K562 (cell line): ENCODE measurements around the gene SOX8. TPM values are rescaled to one million over a fixed set of nuclear protein-coding genes. Genes with fewer than 3 reads are reported as not detected.
A peak's percentile ranks its signal among the peaks of the same experiment; 100 is the strongest.

Experiments used
- ATAC-seq: fragments of 200-7000 bp; cut with Tn5 transposase; 3 replicates; pipeline ENCODE4 v1.9.1; 2020; ENCODE audit warnings: moderate library complexity
- BruUV-seq: library from RNA; stranded (reverse); fragments of 400-500 nt; replicated peaks from 2 replicates; lab custom pipeline; 2021; lab: Mats Ljungman, UMichigan
- CTCF ChIA-PET: fragments of 300-600 bp; formaldehyde crosslinking; extraction: SDS; loops from one replicate; lab custom pipeline; 2021; ENCODE audit warnings: low intra/inter-chr PET ratio; lab: Yijun Ruan, JAX
- POLR2A ChIA-PET: fragments of 300-600, 350-650 bp; sonication (Branson Sonifier 250); formaldehyde crosslinking; extraction: SDS; loops from one replicate; lab custom pipeline; 2021; ENCODE audit warnings: antibody characterized with exemption, inconsistent platforms; lab: Yijun Ruan, JAX
- DNase-seq, 4 experiments: peaks; one replicate each; pipeline versions ENCODE4 v3.0.0 to v3.0.0-alpha.2; 2011 to 2018; ENCODE audit warnings: low spot score in 3 of 4, mixed read lengths in 3 of 4; ENCODE audit errors: extremely low read depth in 1 of 4
- FAIRE-seq: peaks from 2 replicates; lab custom pipeline; 2011; peaks lifted over from hg19 to GRCh38; lab: Jason Lieb, UNC
- H2AFZ ChIP-seq: 2 replicates; pipeline ENCODE4 v1.6.0; 2011; ENCODE audit warnings: low read depth, low read length, control low read depth, inconsistent platforms
- H3K27ac ChIP-seq: fragments of 200-600 bp; 3 replicates; pipeline ENCODE4 v1.8.0; 2011; ENCODE audit warnings: low read depth, mild to moderate bottlenecking, control low read depth, inconsistent platforms, low read length, moderate library complexity, mixed read lengths; ENCODE audit errors: extremely low read depth
- H3K27me3 ChIP-seq, 2 experiments: fragments of 300-600 bp in 1 of 2; 2 replicates in 1 of 2; 3 replicates in 1 of 2; pipeline versions ENCODE4 v1.6.0 to v1.8.0; 2011; ENCODE audit warnings: inconsistent platforms in 2 of 2, low read length in 2 of 2, mild to moderate bottlenecking in 1 of 2, mixed read lengths in 1 of 2, moderate library complexity in 1 of 2; ENCODE audit not compliant: control insufficient read depth in 2 of 2, insufficient read depth in 2 of 2
- H3K36me3 ChIP-seq: fragments of 300-600 bp; 3 replicates; pipeline ENCODE4 v1.8.0; 2011; ENCODE audit warnings: mild to moderate bottlenecking, low read length, inconsistent platforms; ENCODE audit not compliant: control insufficient read depth, insufficient read depth
- H3K4me1 ChIP-seq, 2 experiments: fragments of 200-600 bp in 1 of 2; replicated peaks in 1 of 2; 2 replicates in 1 of 2; 3 replicates in 1 of 2; pipeline versions ENCODE4 v1.5.1 to v1.8.0; 2011; ENCODE audit warnings: inconsistent platforms in 2 of 2, low read length in 2 of 2, mild to moderate bottlenecking in 1 of 2, mixed read lengths in 1 of 2, moderate library complexity in 1 of 2; ENCODE audit not compliant: control insufficient read depth in 2 of 2, insufficient read depth in 2 of 2
- H3K4me2 ChIP-seq: 2 replicates; pipeline ENCODE4 v1.6.1; 2011; ENCODE audit warnings: low read length, control low read depth, inconsistent platforms, mixed read lengths; ENCODE audit not compliant: insufficient read depth
- H3K4me3 ChIP-seq: fragments of 200-600 bp; sonication (generic), shearing (Covaris generic); 2 replicates; pipeline ENCODE4 v1.5.1; 2016; ENCODE audit warnings: control low read depth, inconsistent platforms
- H3K79me2 ChIP-seq: fragments of 200-600 bp; 3 replicates; pipeline ENCODE4 v1.8.0; 2011; ENCODE audit warnings: low read length, inconsistent platforms; ENCODE audit not compliant: control insufficient read depth, insufficient read depth
- H3K9ac ChIP-seq, 2 experiments: 2 replicates each; pipeline versions ENCODE4 v1.6.0 to v1.6.1; 2011; ENCODE audit warnings: low read depth in 2 of 2, low read length in 2 of 2, control low read depth in 1 of 2, inconsistent platforms in 1 of 2, mild to moderate bottlenecking in 1 of 2, mixed read lengths in 1 of 2; ENCODE audit not compliant: insufficient read depth in 1 of 2
- H3K9me1 ChIP-seq: one replicate; pipeline ENCODE4 v1.6.0; 2011; ENCODE audit warnings: inconsistent platforms, mild to moderate bottlenecking, low read length, moderate library complexity; ENCODE audit not compliant: control insufficient read depth, insufficient read depth
- H3K9me3 ChIP-seq: replicated peaks from 2 replicates; pipeline ENCODE4 v1.5.1; 2011; ENCODE audit warnings: low read depth, low read length, inconsistent platforms; ENCODE audit not compliant: control insufficient read depth, insufficient read depth
- H4K20me1 ChIP-seq: replicated peaks from 2 replicates; pipeline ENCODE4 v1.6.1; 2011; ENCODE audit warnings: low read length, inconsistent platforms, mixed read lengths; ENCODE audit not compliant: control insufficient read depth, insufficient read depth
- ZFP36 ChIP-seq: fragments of 150-350 bp; IDR thresholded peaks from 2 replicates; pipeline ENCODE4 v1.6.1; 2018; ENCODE audit warnings: low read length, low read depth; ENCODE audit not compliant: partially characterized antibody
- ZNF121 ChIP-seq: sonication (generic); formaldehyde crosslinking; conservative IDR thresholded peaks from 2 replicates; pipeline ENCODE4 v1.8.0; 2022; ENCODE audit warnings: missing genetic modification reagents
- WGBS: fragments of 100-300 bp; shearing (Covaris generic); methylation state at CpG from one replicate; pipeline ENCODE4 v1.1.6; 2016; ENCODE audit warnings: low coverage, mixed read lengths; ENCODE audit not compliant: insufficient coverage; ENCODE audit errors: missing lambda C conversion rate; 5-methylcytosine and 5-hydroxymethylcytosine counted together
- in situ Hi-C: fragments of 300-500 bp; cut with MboI; formaldehyde crosslinking; loops from 4 replicates; pipeline ENCODE4 v1.15.0; 2018; ENCODE audit warnings: inconsistent platforms, mixed read lengths
- intact Hi-C: fragments of 100-400 bp; cut with micrococcal nuclease; formaldehyde crosslinking; loops from 2 replicates; pipeline ENCODE4 v1.14.2; 2022
- polyA plus RNA-seq, 8 experiments: library from polyadenylated mRNA; depleted of rRNA in 4 of 8; stranded (reverse) in 5 of 8; unstranded in 3 of 8; fragments of >200 nt; fragmentation: Nextera tagmentation in 2 of 8; fragmentation: Illumina TruSeq in 1 of 8; extraction: Ambion mirVana in 2 of 8; extraction: Trizol in 1 of 8; gene quantifications; 2 replicates each; pipeline versions ENCODE4 v1.2.1 to v1.2.3, GENCODE V29; 2011 to 2014; ENCODE audit warnings: inconsistent platforms in 1 of 8, missing spikeins in 1 of 8
- total RNA-seq, 7 experiments: library from RNA; depleted of rRNA in 6 of 7; stranded (reverse); fragments of >200 nt in 6 of 7; fragmentation: Illumina TruSeq in 2 of 7; extraction: Trizol in 2 of 7; gene quantifications; 2 replicates each; pipeline versions ENCODE4 v1.2.1 to v1.2.3, GENCODE V29; 2011 to 2021; ENCODE audit warnings: low replicate concordance in 1 of 7
- TF ChIP-seq, protein P1 (sequence below): fragments of 250-450 bp; sonication (Bioruptor Pico); IDR thresholded peaks from 2 replicates; pipeline ENCODE4 v1.5.0; 2022; ENCODE audit warnings: mild to moderate bottlenecking
- TF ChIP-seq, protein P2 (sequence below), 2 experiments: fragments of 150-350 bp in 1 of 2; IDR thresholded peaks; 2 replicates each; pipeline ENCODE4 v1.6.1; 2012 to 2016; ENCODE audit warnings: low read depth in 2 of 2, low read length in 2 of 2, mild to moderate bottlenecking in 1 of 2, moderate library complexity in 1 of 2

The SOX8 gene
- total and polyA plus RNA-seq, 9 of the 15 experiments (the other 6 are each of a cell fraction or from before 2014, with no cell fraction given) = 0.07 to 0.15 (median 0.15) TPM; not detected in 6

DNA sequence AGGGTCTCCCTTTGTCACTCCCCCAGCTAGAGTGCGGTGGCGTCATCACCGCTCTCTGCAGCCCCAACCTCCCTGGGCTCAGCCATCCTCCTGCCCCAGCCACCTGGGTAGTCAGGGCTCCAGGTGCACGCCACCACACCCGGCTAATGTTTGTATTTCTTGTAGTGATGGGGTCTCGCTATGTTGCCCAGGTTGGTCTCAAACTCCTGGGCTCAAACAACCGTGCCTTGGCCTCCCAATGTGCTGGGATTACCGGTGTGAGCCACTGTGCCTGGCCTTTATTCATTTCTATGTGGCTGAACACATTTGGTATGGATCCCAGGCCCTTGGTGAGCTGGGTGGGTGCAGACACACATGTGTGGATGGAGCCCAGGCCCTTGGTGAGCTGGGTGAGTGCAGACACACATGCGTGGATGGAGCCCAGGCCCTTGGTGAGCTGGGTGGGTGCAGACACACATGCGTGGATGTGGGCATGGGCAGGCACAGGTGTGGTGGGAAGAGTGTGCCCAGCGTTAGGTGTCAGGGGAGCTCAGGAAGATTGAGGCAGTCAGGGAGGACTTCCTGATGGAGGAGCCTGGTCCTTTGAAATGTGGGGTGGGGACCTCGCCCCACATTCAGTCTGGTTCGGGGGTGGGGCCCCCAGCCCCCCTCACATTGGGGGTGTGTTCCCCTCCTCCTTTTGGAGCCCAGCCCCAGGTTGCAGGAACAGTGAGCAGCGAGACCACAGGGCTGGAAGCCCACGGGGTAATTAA lies 37.1 kb downstream of the SOX8 start:
- peaks cover 0 to 25% of the 10 kb centered on the region in 2 experiments; a peak in 1 of 5 replicates for H3K4me1 ChIP-seq
- in situ Hi-C loops = no loop called here
- no peak overlapping the region for H3K4me3 ChIP-seq
- H3K36me3 ChIP-seq = no peaks in the 10 kb centered on the region
- no peaks in the 10 kb centered on the region for H3K79me2 ChIP-seq
- no peak overlapping the region for H3K27ac ChIP-seq
- FAIRE-seq (no peak), ATAC-seq (no peak)
- H3K9me3 ChIP-seq = no peaks in the 10 kb centered on the region
- WGBS = 4% methylated on average over 14 of the region's 15 CpGs
- no peak overlapping the region for H3K4me2 ChIP-seq
- POLR2A ChIA-PET = interaction anchor here (0.6 to 1.2 kb wide), 3 partner anchors 12 to 176 kb away, joined by 3 to 4 read pairs (median 3); no protein-coding TSS in a partner anchor
- H2AFZ ChIP-seq = no peak overlapping the region
- no TSS peak for BruUV-seq
- peaks cover 9% of the 10 kb centered on the region; the same call in 1 of the 2 replicates for H4K20me1 ChIP-seq
- H3K27me3 ChIP-seq = peaks cover 43 to 82% of the 10 kb centered on the region in 2 experiments; a peak in 4 of 5 replicates
- no peak overlapping the region for H3K9ac ChIP-seq
- TF ChIP-seq, protein P1, sequence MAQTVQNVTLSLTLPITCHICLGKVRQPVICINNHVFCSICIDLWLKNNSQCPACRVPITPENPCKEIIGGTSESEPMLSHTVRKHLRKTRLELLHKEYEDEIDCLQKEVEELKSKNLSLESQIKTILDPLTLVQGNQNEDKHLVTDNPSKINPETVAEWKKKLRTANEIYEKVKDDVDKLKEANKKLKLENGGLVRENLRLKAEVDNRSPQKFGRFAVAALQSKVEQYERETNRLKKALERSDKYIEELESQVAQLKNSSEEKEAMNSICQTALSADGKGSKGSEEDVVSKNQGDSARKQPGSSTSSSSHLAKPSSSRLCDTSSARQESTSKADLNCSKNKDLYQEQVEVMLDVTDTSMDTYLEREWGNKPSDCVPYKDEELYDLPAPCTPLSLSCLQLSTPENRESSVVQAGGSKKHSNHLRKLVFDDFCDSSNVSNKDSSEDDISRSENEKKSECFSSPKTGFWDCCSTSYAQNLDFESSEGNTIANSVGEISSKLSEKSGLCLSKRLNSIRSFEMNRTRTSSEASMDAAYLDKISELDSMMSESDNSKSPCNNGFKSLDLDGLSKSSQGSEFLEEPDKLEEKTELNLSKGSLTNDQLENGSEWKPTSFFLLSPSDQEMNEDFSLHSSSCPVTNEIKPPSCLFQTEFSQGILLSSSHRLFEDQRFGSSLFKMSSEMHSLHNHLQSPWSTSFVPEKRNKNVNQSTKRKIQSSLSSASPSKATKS (CRISPR knock-in tag) = no peak
- TF ChIP-seq ZFP36 (peak; percentile 60), ZNF121 (CRISPR knock-in tag) (peak; percentile 78)
- TF ChIP-seq, protein P2, sequence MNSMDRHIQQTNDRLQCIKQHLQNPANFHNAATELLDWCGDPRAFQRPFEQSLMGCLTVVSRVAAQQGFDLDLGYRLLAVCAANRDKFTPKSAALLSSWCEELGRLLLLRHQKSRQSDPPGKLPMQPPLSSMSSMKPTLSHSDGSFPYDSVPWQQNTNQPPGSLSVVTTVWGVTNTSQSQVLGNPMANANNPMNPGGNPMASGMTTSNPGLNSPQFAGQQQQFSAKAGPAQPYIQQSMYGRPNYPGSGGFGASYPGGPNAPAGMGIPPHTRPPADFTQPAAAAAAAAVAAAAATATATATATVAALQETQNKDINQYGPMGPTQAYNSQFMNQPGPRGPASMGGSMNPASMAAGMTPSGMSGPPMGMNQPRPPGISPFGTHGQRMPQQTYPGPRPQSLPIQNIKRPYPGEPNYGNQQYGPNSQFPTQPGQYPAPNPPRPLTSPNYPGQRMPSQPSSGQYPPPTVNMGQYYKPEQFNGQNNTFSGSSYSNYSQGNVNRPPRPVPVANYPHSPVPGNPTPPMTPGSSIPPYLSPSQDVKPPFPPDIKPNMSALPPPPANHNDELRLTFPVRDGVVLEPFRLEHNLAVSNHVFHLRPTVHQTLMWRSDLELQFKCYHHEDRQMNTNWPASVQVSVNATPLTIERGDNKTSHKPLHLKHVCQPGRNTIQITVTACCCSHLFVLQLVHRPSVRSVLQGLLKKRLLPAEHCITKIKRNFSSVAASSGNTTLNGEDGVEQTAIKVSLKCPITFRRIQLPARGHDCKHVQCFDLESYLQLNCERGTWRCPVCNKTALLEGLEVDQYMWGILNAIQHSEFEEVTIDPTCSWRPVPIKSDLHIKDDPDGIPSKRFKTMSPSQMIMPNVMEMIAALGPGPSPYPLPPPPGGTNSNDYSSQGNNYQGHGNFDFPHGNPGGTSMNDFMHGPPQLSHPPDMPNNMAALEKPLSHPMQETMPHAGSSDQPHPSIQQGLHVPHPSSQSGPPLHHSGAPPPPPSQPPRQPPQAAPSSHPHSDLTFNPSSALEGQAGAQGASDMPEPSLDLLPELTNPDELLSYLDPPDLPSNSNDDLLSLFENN (IDR thresholded peaks at IDR 0.05; ENCODE audit: low read depth in 2 of 2, low read length in 2 of 2) = no peak
- TF ChIP-seq, all 486 proteins: peak for 2
- H3K9me1 ChIP-seq = no peaks in the 10 kb centered on the region
- intact Hi-C loops = no loop called here
- CTCF ChIA-PET = no interaction called here
- DNase-seq = no peak
